ENCODE results near the gene GSTM5.
"Not testable (repeated sequence)": the region's sequence is repeated elsewhere in the genome, so short reads cannot be mapped to it uniquely, and the experiment has no call there.

Gene GSTM5

DNA sequence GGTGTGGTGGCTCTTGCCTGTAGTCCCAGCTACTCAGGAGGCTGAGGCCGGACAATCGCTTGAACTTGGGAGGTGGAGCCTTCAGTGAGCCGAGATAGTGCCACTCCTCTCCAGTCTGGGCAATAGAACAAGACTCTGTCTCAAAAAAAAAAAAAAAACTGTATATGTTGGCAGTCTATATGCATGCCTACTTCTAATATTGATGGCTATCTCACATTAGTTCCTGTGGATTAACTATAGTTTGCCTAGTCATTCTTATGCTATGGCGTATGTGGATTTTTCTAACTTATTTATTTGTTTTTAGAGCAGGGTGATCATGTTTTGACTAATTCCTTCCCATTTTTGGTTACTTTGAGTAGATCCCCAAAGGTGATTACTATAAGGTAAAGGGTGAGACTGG is 15.0 kb upstream of the GSTM5 start:
- DNase-seq (ENCODE audit: low read depth) = no peak

DNA sequence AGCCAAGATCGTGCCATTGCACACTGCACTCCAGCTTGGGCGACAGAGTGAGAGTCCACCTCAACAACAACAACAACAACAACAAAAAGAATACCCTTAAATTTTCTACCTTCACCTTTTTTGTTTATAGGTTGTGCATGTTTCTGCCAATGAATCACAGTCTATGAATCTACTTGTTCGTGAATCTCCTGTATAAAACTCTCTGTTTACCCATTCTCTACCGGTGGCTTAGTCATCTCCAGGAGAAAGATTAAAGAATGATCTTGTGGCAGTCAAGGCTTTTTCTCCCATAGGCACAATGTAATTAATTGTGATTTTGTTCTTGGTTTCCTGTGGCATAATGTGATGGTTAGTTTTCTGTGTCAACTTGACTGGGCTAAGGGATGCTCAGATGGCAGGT is 14.2 kb upstream of the GSTM5 start:
- DNase-seq (ENCODE audit: low read depth) = not testable (repeated sequence)

DNA sequence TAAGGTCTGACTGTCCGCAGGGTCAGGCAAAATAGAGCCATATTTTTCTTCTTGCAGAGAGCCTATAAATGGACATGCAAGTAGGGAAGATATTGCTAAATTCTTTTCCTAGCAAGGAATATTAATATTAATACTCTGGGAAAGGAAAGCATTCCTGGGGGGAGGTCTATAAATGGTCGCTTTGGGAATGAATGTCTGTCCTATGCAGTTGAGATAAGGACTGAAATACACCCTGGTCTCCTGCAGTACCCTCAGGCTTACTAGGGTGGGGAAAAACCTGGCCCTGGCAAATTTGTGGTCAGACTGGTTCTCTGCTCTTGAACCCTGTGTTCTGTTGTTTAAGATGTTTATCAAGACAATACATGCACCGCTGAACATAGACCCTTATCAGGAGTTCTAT is 9.1 kb upstream of the GSTM5 start:
- not testable (repeated sequence) for DNase-seq (ENCODE audit: low read depth)

DNA sequence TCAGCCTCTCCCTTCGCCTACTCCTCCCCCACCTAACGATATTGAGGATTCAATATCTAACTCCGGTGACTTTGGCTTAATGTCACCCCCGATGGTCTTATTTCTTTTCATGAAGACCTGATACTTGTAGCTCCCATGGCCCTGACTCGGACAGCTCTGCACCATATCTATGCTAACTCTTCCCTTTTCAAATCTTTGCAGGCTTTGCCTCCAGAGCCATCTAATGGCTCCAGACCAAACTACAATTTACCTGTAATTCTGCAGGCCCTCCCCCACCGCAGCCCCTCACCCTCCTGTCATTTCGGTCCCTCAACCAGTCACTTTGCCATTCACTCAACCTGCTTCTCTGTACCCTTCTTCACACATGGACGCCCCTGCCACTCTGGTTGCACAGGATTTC is 7.9 kb upstream of the GSTM5 start:
- DNase-seq (ENCODE audit: low read depth) = no peak

DNA sequence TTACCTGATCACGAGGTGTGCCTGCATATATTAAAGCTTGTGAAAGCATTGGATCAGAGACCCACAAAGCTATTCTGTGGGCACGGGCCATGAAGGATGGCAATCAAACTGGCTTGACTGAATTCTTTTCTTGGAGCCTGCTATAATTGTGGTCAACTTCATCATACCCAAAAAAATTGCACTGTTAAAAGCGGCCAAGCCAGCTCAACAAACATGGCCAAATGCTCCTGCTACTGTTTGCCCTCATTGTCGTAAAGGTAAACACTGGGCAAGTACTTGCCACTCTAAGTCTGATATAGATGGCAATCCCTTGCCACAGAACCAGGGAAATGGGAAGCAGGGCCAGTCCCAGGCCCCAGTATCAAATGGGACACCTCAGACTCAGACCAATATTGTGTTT is 6.6 kb upstream of the GSTM5 start:
- no peak for DNase-seq (ENCODE audit: low read depth)

DNA sequence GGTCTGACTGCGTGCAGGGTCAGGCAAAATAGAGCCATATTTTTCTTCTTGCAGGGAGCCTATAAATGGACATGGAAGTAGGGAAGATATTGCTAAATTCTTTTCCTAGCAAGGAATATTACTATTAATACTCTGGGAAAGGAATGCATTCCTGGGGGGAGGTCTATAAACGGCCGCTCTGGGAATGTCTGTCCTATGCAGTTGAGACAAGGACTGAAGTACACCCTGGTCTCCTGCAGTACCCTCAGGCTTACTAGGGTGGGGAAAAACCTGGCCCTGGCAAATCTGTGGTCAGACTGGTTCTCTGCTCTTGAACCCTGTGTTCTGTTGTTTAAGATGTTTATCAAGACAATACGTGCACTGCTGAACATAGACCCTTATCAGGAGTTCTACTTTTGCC is 3.1 kb upstream of the GSTM5 start:
- not testable (repeated sequence) for DNase-seq (ENCODE audit: low read depth)

DNA sequence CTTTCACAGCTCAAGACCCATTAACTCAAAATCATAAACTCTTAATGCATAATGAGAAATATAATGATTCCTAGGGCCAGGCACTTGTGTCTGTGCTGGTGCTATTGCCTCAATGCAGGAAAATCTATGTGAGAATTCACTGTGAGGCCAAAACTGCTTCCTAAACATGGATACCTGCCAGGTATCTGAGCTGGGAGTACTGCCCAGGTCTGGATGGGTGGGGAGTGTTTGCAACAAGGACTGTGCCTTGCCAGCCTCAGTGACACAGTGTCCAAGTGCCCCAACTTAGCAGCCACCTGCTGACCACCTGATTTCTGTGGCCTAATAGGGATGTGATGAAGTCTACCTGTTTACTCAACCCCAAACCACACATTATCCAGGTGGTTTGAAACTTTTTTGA is 2.2 kb upstream of the GSTM5 start:
- DNase-seq (ENCODE audit: low read depth) = not testable (repeated sequence)

DNA sequence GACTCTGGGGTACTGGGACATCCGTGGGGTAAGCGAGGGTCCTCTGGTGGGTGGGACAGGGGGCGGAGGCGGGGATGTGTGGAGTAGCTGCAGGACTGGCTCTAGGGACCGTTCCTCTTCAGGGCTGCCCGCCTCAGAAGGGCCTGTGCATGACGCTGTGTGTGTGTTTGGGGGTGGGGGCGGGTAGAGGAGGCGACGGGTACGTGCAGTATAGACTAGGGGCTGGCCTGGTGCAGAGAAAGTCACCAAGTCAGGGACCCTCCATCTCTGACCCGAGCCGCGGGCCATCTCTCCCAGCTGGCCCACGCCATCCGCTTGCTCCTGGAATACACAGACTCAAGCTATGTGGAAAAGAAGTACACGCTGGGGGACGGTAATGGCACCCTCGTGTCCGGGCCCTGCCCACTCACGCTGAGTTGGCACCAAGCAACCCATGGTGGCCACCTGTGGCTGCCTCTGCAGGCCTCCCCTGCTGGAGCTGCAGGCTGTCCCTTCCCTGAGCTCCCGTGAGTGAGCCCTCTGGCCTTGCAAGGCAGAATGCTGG is 342 bp downstream of the GSTM5 start:
- no peak for DNase-seq (ENCODE audit: low read depth)

DNA sequence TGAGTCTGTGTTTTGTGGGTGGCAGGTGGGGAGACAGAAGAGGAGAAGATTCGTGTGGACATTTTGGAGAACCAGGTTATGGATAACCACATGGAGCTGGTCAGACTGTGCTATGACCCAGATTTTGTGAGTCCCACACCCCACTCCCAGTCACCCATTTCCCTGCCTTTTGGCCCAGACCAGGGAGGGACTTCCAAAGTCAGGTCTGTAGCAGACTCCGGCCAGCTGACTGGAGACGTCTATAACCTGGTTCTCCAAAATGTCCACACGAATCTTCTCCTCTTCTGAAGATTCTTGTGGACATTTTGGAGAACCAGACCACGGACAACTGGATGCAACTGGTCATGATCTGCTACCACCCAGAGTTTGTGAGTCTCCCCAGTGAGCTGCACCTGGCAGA is 1.6 kb downstream of the GSTM5 start:
- DNase-seq (ENCODE audit: low read depth) = no peak

DNA sequence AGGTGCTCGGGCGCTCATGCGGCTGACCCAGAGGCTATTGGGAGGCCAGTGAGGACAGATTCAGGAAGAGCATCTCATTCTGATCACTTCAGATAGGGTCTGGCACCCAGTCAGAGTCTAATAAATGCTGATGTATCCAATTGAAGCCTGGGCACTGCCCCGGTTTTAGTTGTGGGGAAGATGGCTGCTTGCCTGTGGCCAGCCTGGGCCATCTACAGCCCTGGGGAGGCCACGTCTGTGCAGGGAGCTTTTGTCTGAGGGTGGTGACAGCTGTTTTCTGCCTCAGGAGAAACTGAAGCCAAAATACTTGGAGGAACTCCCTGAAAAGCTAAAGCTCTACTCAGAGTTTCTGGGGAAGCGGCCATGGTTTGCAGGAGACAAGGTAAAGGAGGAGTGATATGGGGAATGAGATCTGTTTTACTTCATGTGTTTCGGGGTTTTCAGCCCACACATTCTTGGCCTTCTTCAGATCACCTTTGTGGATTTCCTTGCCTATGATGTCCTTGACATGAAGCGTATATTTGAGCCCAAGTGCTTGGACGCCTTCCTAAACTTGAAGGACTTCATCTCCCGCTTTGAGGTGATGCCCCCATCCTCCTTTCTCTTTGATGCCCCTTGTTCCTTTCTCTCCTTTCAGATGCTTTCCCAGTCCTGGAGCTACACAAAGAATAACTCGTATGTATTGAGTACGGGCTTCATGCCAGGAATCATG is 2.8 kb downstream of the GSTM5 start:
- DNase-seq (ENCODE audit: low read depth) = no peak

DNA sequence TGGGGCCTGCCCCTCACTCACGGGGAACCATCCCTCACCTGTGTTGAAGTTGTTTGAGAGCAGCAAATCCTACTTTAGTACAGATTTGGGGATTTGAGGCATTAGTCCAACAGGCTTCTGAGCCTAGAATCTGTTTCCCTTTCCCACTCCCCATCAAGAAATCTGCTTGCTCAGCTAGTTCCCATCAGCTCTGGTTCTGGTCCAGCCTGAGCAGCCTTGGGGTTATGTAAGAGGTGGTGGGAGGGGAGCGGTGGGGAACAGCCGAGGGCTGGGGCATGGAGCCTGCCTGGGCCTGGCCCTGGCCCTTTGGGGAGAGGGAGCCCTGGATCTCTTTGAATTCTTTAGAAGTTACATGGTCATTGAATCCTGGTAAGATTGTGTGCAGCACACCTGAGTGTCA is 4.1 kb downstream of the GSTM5 start:
- no peak for DNase-seq (ENCODE audit: low read depth)

DNA sequence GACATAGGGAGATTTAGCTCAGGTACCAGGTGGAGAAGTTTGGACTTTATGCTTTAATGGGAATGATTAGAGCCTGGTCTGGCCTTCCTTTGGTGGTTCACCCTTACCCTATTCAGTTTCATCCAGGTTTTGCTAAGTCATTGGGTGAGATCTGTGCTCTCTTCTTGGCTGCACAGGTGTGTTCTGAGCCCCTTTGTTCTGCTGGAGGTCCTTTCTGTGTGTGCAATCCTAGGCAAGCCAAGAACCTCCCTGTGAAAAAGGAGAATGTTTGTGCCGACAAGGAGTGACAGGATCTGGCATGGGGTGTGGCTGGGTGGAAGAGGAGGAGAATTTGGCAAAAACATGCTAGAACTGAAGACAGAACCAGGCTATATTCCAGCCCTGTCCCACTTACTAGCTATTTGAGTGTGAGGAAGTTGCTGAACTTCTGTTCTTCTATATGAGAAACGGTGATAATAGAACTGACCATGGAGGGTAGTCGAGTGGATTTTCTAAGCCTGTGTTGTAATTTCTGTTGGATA is 4.6 kb downstream of the GSTM5 start:
- no peak for DNase-seq (ENCODE audit: low read depth)

DNA sequence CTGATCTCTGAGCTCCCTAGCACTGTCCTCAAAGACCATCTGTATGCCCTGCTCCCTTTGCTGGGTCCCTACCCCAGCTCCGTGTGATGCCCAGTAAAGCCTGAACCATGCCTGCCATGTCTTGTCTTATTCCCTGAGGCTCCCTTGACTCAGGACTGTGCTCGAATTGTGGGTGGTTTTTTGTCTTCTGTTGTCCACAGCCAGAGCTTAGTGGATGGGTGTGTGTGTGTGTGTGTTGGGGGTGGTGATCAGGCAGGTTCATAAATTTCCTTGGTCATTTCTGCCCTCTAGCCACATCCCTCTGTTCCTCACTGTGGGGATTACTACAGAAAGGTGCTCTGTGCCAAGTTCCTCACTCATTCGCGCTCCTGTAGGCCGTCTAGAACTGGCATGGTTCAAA is 5.7 kb downstream of the GSTM5 start:
- no peak for DNase-seq (ENCODE audit: low read depth)

DNA sequence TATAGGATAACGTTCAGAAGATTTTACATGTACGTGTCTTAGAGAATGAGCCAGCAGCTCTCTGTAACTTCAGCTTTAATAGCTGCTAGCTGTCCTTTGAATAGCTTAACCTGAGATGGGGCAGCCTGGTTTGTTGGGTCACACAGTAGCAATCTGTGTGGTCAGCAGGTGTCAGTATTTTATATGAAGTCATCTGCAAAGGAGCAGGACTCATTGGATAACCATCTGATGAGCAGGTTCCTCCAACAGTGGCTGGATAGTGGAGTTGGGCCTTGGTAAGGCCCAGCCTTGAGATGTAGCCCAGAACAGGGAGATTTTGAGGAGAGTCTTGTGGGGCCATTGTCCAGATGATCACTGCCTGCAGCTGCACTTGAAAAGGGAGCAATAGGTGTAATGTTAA is 6.4 kb downstream of the GSTM5 start:
- peak; percentile 28 for DNase-seq (ENCODE audit: low read depth)

DNA sequence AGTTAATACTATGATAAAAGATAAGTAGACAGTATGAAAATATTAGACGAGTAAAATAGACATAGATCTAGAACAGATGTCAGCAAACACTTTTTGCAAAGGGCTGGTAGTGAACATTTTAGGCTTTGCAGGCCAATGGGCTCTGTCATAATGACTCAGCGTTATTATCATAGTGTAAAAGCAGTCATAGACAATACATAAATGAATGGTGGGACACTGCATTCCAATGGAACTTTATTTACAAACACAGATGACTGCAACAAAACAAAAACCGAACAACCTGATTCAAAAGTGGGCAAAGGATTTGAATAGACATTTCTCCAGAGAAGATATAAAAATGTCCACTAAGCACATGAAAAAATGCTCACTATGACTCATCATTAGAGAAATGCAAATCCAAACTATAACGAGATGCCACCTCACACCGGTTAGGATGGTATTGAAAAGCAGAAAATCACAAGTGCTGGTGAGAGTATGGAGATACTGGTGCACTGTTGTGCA is 7.3 kb downstream of the GSTM5 start:
- DNase-seq (ENCODE audit: low read depth) = peak; percentile 71

DNA sequence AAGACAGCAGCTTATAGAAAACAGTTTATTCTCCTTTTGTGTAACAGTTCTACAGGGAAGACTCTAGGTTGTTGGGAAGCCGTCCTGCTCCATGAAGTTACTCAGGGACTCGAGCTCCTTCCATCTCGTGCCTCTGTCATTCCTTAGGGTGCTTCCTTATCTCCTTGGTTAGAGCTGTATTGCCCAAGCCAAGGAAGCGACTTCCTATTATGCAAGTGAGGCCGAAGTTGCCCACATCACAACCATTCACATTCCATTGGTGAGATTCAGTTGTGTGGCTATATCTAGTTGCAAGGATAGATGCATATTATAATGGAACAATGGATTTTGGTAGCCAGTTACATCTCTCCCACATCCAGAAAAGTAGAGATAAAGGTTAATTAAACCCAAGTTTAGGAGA is 9.0 kb downstream of the GSTM5 start:
- peak; percentile 24 for DNase-seq (ENCODE audit: low read depth)

DNA sequence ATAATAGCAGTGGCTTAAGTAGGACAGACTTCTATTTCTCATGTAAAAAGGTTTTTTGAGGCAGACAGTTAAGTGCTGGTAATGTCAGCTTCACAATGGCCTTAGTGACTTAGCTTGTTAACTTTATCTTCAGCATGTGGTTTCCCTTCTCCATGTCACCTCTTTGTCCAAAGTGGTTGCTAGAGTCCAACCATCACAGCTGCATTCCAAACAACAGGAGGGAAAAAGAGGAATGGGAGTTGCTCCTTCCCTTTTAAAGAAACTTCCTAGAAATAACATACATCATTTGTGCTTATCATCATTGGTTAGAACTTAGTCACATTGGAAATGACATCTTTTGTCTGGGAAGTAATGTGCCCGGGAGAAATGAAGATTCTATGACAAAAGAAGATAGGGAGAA is 9.9 kb downstream of the GSTM5 start:
- no peak for DNase-seq (ENCODE audit: low read depth)

DNA sequence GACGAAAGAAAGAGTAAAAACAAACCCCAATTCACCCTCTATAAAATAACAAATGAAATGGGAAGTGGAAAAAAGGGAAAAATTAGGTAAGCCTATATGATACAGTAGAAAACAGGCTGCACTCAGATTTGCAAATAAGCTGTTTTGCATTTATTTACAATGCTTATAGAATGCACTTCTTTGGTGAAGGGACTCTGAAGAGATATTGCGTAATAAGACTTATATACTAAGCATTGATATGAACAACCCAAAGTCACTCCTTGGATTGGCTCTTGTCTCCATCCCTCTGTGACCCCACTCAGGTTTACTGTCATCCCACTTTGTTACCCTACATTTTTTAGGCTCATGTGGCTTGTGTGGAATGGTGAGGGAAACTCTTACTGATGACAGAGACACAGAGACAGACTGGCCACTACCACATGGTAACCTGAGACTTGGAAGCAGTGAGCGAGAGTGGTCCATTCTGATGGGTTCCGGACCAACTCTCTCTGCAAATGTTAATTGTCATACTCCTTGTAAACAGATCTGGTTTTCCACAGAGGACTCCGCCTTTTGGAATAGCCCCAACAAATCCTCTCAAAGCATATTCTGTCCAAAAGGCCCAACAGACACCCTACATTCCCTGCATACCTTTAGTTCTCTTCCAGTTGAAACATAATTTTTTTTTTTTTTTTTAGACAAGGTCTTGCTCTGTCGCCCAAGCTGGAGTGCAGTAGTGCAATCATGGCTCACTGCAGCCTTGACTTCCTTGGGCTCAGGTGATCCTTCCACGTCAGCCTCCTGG is 11.0 kb downstream of the GSTM5 start:
- DNase-seq (ENCODE audit: low read depth) = peak; percentile 73

DNA sequence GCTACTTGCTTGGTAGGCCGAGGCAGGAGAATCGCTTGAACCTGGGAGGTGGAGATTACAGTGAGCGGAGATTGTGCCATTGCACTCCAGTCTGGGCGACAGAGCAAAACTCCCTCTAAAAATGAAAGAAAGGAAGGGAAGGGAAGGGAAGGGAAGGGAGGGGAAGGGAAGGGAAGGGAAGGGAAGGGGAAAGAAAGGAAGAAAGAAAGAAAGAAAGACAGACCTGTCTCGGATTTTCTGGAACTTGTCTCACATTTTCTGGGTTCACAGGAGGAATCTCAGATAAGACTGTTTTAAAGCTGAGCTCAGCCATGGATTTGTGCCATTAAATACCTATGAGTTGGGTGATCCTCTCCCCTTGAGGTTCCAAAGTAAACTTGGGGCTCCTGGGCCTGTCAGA is 12.9 kb downstream of the GSTM5 start:
- DNase-seq (ENCODE audit: low read depth) = no peak

DNA sequence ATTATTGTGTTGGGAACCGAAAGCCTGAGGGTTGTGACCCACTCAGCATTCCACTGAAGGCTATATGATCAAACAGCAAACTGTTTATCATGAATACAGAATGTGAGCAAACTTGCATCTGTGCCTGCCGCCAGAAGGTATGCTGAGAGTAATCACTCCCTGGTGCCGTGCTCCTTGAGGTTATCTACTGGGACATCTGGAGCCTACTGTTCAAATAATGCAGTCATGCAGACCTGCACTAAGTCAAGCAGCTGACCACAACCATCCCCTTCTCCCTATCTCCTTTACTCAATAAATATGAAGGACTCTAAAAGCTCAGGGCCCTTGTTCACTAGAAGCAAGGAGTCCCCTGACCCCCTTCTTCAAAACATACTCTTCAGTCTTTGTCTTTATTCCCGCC is 13.5 kb downstream of the GSTM5 start:
- DNase-seq (ENCODE audit: low read depth) = no peak

DNA sequence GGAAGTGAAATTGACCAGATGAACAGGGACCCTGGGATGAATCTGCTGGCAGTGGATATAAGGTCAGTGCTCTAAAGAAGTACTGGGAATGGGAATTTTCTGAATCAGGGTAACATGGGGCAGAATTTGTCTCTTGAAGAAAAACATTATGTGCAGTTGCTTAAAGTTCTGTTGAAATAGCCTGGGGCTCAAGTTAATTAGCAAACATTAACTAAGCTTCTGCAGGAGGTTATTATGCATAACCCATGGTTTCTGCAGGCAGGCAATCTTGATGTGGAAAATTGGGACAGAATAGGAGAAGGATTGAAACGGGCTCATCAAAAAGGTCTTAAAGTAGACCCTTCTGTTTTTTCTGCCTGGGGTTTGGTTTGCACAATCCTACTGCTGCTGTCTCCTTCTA is 14.0 kb downstream of the GSTM5 start:
- DNase-seq (ENCODE audit: low read depth) = no peak

DNA sequence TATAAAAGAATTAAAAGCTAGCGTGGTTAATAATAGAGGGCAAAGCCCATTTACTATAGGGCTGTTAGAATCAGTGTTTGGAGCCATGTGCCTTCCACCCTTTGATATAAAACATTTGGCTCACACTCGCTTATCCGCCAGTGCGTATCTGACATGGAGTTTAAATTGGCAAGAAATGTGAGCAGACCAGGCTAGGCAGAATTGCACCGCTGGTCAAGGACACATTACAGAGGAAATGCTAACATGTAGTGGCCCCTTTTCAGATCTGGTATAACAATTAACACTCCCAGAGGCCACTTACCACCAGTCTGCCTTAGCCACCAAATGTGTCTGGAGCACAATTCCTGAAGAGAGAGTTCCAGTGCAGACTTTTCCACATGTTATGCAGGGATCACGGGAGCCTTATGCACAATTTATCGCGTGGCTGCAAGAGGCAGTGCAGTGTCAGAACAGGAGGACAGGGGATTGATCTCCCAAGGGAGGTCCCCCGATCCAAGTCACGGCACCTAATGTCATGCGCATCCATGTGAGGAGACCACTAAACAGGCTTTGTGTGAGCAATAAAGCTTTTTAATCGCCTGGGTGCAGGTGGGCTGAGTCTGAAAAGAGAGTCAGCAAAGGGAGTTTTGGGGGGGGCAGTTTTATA is 14.8 kb downstream of the GSTM5 start:
- DNase-seq (ENCODE audit: low read depth) = no peak

DNA sequence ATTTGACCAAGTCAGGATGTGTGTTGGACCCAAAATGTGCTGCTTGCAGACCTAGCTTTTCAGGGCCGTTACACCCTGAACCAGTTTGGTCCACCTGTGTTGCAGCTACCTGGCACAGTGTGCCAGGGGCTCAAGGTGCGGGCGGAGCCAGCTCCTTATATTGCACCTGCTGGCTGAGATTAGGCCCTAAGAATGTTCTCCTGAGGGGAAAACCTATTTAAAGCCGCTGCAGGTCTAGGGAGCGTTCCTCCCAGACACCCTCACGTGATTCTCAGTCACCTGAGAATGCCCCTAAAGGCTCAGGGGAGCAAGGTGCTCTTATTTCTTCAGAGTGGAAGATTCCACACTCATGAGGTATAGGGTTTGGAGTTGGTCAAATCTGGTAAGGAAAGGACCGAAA is 16.8 kb downstream of the GSTM5 start:
- DNase-seq (ENCODE audit: low read depth) = no peak

All from EH (cell line).